OCI-LY3 (cell line): ENCODE data around the gene MAS1.

Experiments used
- H2AFZ ChIP-seq: fragments of 200-600, 300-600 bp; shearing (Covaris generic); 2 replicates; pipeline ENCODE4 v1.6.0; 2014; ENCODE audit warnings: antibody characterized with exemption, low read depth, low read length
- H3K27ac ChIP-seq: fragments of 200-600, 300-600 bp; sonication (generic); 2 replicates; pipeline ENCODE4 v1.5.1; 2014; ENCODE audit warnings: mild to moderate bottlenecking, low read length, moderate library complexity, mixed read lengths
- H3K27me3 ChIP-seq: fragments of 200-600, 300-600 bp; sonication (generic); 2 replicates; pipeline ENCODE4 v1.6.1; 2014; ENCODE audit warnings: low read depth, low read length, mixed read lengths
- H3K36me3 ChIP-seq: fragments of 200-600, 300-600 bp; sonication (generic); replicated peaks from 2 replicates; pipeline ENCODE3; 2014; ENCODE audit warnings: low read depth, low read length, mixed read lengths
- H3K4me1 ChIP-seq: fragments of 300-600, 200-600 bp; sonication (generic); 2 replicates; pipeline ENCODE4 v1.6.1; 2014; ENCODE audit warnings: low read length, mixed read lengths
- H3K4me2 ChIP-seq: fragments of 200-600, 300-600 bp; sonication (generic); 2 replicates; pipeline ENCODE4 v1.6.1; 2014; ENCODE audit warnings: low read length, mixed read lengths
- H3K4me3 ChIP-seq: fragments of 300-600, 200-600 bp; sonication (generic); 2 replicates; pipeline ENCODE4 v1.5.1; 2014; ENCODE audit warnings: antibody characterized with exemption, mild to moderate bottlenecking, low read length, moderate library complexity
- H3K79me2 ChIP-seq: fragments of 300-600, 200-600 bp; shearing (Covaris generic); 2 replicates; pipeline ENCODE4 v1.6.1; 2014; ENCODE audit warnings: mild to moderate bottlenecking, low read length, mixed read lengths
- H3K9ac ChIP-seq: fragments of 300-600, 200-600 bp; shearing (Covaris generic); 2 replicates; pipeline ENCODE4 v1.6.0; 2014; ENCODE audit warnings: mild to moderate bottlenecking, low read length, moderate library complexity
- H3K9me3 ChIP-seq: fragments of 200-600, 300-600 bp; shearing (Covaris generic); 2 replicates; pipeline ENCODE4 v1.6.1; 2014; ENCODE audit warnings: low read length, mixed read lengths; ENCODE audit not compliant: insufficient read depth
- H4K20me1 ChIP-seq: fragments of 200-600, 300-600 bp; sonication (generic); 2 replicates; pipeline ENCODE4 v1.6.1; 2016; ENCODE audit warnings: low read length, mixed read lengths; ENCODE audit not compliant: insufficient read depth
- CTCF ChIP-seq: fragments of 200-600, 300-600 bp; sonication (generic); IDR thresholded peaks from 2 replicates; pipeline ENCODE4 v1.5.1; 2014; ENCODE audit warnings: antibody characterized with exemption, low read length, low read depth
- EZH2phosphoT487 ChIP-seq: fragments of 200-600 bp; shearing (Covaris generic); IDR thresholded peaks from 2 replicates; pipeline ENCODE4 v1.6.1; 2018; ENCODE audit warnings: antibody characterized with exemption, mixed run types, low read depth

The MAS1 gene

GRCh38 chr6:159908535-159908934 is 17.7 kb downstream of the MAS1 start:
- Histone ChIP-seq H3K9ac (no peak overlapping the region), H3K27me3 (peaks cover 31% of the 10 kb centered on the region)

GRCh38 chr6:159908979-159909378 is 18.2 kb downstream of the MAS1 start:
- Histone ChIP-seq H3K36me3 (no peaks in the 10 kb centered on the region), H3K4me2 (no peak overlapping the region), H3K27me3 (peaks cover 31% of the 10 kb centered on the region), H3K4me1 (no peaks in the 10 kb centered on the region), H3K27ac (no peak overlapping the region), H3K79me2 (no peaks in the 10 kb centered on the region), H4K20me1 (no peaks in the 10 kb centered on the region), H3K4me3 (no peak overlapping the region), H2AFZ (no peak overlapping the region), H3K9me3 (no peaks in the 10 kb centered on the region), H3K9ac (no peak overlapping the region)
- no peak for TF ChIP-seq CTCF
- TF ChIP-seq EZH2phosphoT487 = no peak

More at GRCh38 chr6:159908535-159908934, 17.7 kb downstream of the MAS1 start:
- H3K4me2 ChIP-seq = no peak overlapping the region
- H3K4me3 ChIP-seq = no peak overlapping the region
- TF ChIP-seq EZH2phosphoT487 (no peak), CTCF (no peak)
- H3K9me3 ChIP-seq = no peaks in the 10 kb centered on the region
- H3K79me2 ChIP-seq = no peaks in the 10 kb centered on the region
- H3K27ac ChIP-seq = no peak overlapping the region
- H3K36me3 ChIP-seq = no peaks in the 10 kb centered on the region
- H4K20me1 ChIP-seq = no peaks in the 10 kb centered on the region
- H2AFZ ChIP-seq = no peak overlapping the region
- no peaks in the 10 kb centered on the region for H3K4me1 ChIP-seq

- H3K4me2 ChIP-seq = no peak overlapping the region
- H3K36me3 ChIP-seq = no peaks in the 10 kb centered on the region
- H3K9ac ChIP-seq = no peak overlapping the region
- TF ChIP-seq CTCF (no peak), EZH2phosphoT487 (no peak)
- no peaks in the 10 kb centered on the region for H3K4me1 ChIP-seq
- H3K79me2 ChIP-seq = no peaks in the 10 kb centered on the region
- no peaks in the 10 kb centered on the region for H4K20me1 ChIP-seq
- no peak overlapping the region for H2AFZ ChIP-seq
- no peak overlapping the region for H3K27ac ChIP-seq
- no peaks in the 10 kb centered on the region for H3K9me3 ChIP-seq
- peaks cover 31% of the 10 kb centered on the region for H3K27me3 ChIP-seq
- no peak overlapping the region for H3K4me3 ChIP-seq
These were observed 19.6 kb downstream of the MAS1 start for GRCh38 chr6:159910342-159910741.

- H3K36me3 ChIP-seq = no peaks in the 10 kb centered on the region
These were observed 22.6 kb downstream of the MAS1 start for GRCh38 chr6:159913375-159913774.

More at GRCh38 chr6:159913375-159913774, 22.6 kb downstream of the MAS1 start:
- Histone ChIP-seq H3K9ac (no peak overlapping the region), H3K27ac (no peak overlapping the region), H3K9me3 (no peaks in the 10 kb centered on the region), H3K4me1 (0 out of 2 replicates have a peak, but pooled peaks cover 6% of the 10 kb centered on the region), H4K20me1 (no peaks in the 10 kb centered on the region), H3K4me3 (no peak overlapping the region), H2AFZ (no peak overlapping the region), H3K79me2 (no peaks in the 10 kb centered on the region), H3K27me3 (peaks cover 31% of the 10 kb centered on the region), H3K4me2 (no peak overlapping the region)
- TF ChIP-seq EZH2phosphoT487 (no peak), CTCF (no peak)
